Activated CD8-positive, alpha-beta T cell treated with anti-CD3 and anti-CD28 coated beads for 36 hours (primary cell): Measurements from ENCODE around the gene PDE5A. TPM values are rescaled to one million over a fixed set of nuclear protein-coding genes. Genes with fewer than 3 reads are reported as not detected.

ENCODE experiments used
- ATAC-seq: fragments of 200-7000 bp; cut with Tn5 transposase; one replicate; pipeline ENCODE4 v1.10.0; 2021; ENCODE audit warnings: mild to moderate bottlenecking, moderate library complexity
- CTCF ChIA-PET: fragments of 350-600 bp; sonication (Branson Sonifier 250); formaldehyde crosslinking; loops from one replicate; lab custom pipeline; 2021; ENCODE audit warnings: antibody characterized with exemption; lab: Charles Lee
- POLR2A ChIA-PET: fragments of 350-600 bp; sonication (Branson Sonifier 250); formaldehyde crosslinking; loops from one replicate; lab custom pipeline; 2021; ENCODE audit warnings: antibody characterized with exemption; lab: Charles Lee
- DNase-seq: peaks from one replicate; pipeline ENCODE4 v3.0.0-alpha.2; 2020
- H3K27ac Mint-ChIP-seq: one replicate; pipeline ENCODE4 v1.8.0; 2021; ENCODE audit warnings: mild to moderate bottlenecking, mixed read lengths
- H3K27me3 Mint-ChIP-seq: one replicate; pipeline ENCODE4 v1.8.0; 2021; ENCODE audit warnings: mixed read lengths
- H3K36me3 Mint-ChIP-seq: one replicate; pipeline ENCODE4 v1.8.0; 2021; ENCODE audit warnings: low read depth, mixed read lengths
- H3K4me1 Mint-ChIP-seq: one replicate; pipeline ENCODE4 v1.8.0; 2021; ENCODE audit warnings: low read depth, mixed read lengths
- H3K4me3 Mint-ChIP-seq: one replicate; pipeline ENCODE4 v1.8.0; 2021; ENCODE audit warnings: mild to moderate bottlenecking, moderate library complexity, mixed read lengths
- H3K9me3 Mint-ChIP-seq: one replicate; pipeline ENCODE4 v1.8.0; 2021; ENCODE audit warnings: mixed read lengths
- CTCF ChIP-seq: fragments of 200-600 bp; IDR thresholded peaks from one replicate; pipeline ENCODE4 v1.8.0; 2022; ENCODE audit warnings: antibody characterized with exemption, mild to moderate bottlenecking
- intact Hi-C: fragments of 100-400 bp; cut with micrococcal nuclease; formaldehyde crosslinking; loops from one replicate; pipeline ENCODE4 v1.10.0; 2022
- total RNA-seq, 2 experiments: library from RNA; stranded (reverse); gene quantifications; one replicate each; pipeline ENCODE4 v1.2.3, GENCODE V29; 2021

PDE5A gene
- total RNA-seq, 2 experiments from 2014 or later, result 0.22 to 0.32 TPM

DNA sequence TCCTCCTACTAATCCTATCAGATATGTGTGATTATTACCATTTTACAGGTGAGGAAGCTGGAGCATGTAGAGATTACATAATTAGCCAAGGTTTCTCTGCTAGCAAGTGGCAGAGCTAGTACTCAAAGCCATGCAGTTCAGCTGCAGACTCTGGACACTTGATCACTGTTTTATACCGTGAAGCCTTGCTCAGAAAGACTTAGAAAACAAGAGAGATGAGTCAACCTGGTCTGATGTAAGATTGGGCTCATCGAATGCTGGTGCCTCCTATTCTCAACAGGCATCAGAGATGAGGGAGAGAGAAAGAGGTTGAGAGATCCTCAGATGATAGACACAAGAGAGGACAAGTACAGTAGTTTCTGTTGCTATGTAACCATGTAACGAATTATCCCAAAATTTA lies 19.0 kb upstream of the PDE5A start:
- no peaks in the 10 kb centered on the region for H3K4me1 Mint-ChIP-seq
- intact Hi-C loops, result no loop called here
- no peak for TF ChIP-seq CTCF
- ATAC-seq, result no peak
- no peaks in the 10 kb centered on the region for H3K36me3 Mint-ChIP-seq
- ChIA-PET CTCF (interaction anchor here (1.4 kb wide), 1 partner anchor 21 kb away, joined by 3 read pairs; no protein-coding TSS in a partner anchor), POLR2A (no interaction called here)
- no peak overlapping the region for H3K27ac Mint-ChIP-seq
- H3K4me3 Mint-ChIP-seq, result no peak overlapping the region
- no peak for DNase-seq
- no peaks in the 10 kb centered on the region for H3K9me3 Mint-ChIP-seq
- H3K27me3 Mint-ChIP-seq, result peaks cover 12% of the 10 kb centered on the region

- DNase-seq (no peak), ATAC-seq (no peak)
- no peak overlapping the region for H3K4me3 Mint-ChIP-seq
- ChIA-PET CTCF (interaction anchor here (1.4 to 1.7 kb wide), 2 partner anchors 18 to 20 kb away, joined by 3 to 5 read pairs; partner anchors contain the start of gene PDE5A), POLR2A (no interaction called here)
- H3K9me3 Mint-ChIP-seq, result no peaks in the 10 kb centered on the region
- H3K27me3 Mint-ChIP-seq, result peaks cover 12% of the 10 kb centered on the region
- no peaks in the 10 kb centered on the region for H3K4me1 Mint-ChIP-seq
- intact Hi-C loops, result no loop called here
- H3K27ac Mint-ChIP-seq, result no peak overlapping the region
- no peak for TF ChIP-seq CTCF
- H3K36me3 Mint-ChIP-seq, result no peaks in the 10 kb centered on the region
Observed at GRCh38 chr4:119646347-119647071, 17.9 kb upstream of the PDE5A start.

DNA sequence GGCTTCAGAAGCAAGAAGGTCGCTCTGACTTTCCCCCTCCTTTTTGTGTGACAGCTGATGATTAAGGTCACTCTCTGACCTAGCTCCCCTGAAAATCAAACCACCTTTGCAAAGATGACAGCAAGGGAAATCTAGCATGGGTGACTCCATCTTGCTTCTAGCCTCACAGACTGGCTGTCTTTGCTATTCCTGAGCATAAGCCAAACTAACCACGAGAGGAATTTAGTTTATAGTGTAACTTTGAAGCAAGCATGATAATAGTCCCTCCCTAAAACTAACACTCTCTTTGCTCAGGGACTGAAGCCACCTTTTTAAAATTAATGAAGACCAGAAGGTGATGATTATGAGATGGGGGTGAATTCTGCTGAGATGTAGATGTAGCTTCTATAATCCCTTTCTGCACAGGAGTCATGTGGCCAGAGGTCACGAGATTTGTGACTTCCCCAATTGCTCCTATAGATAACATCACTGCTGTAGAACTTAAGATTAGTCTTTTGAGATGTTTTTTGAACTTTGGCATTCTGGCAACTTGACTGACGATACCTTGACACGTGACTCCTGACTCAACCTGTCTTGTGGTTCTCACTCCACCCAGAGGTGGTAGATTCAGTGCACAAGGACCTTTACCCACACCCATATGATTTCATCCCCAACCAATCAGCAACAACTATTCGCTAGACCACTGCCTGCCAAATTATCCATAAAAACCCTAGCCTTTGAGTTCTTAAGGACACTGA lies 14.9 kb upstream of the PDE5A start:
- ATAC-seq (peak; percentile 49), DNase-seq (peak; percentile 11)
- intact Hi-C loops, result no loop called here
- Mint-ChIP-seq H3K4me3 (no peak overlapping the region), H3K27ac (no peak overlapping the region), H3K27me3 (peaks cover 11% of the 10 kb centered on the region), H3K36me3 (no peaks in the 10 kb centered on the region), H3K9me3 (no peaks in the 10 kb centered on the region), H3K4me1 (no peaks in the 10 kb centered on the region)
- CTCF ChIA-PET, result interaction anchor here (0.6 to 4.4 kb wide), 2 partner anchors 15 to 940 kb away, joined by 3 to 34 read pairs; partner anchors contain the start of gene PDE5A
- TF ChIP-seq CTCF, result no peak
- POLR2A ChIA-PET, result no interaction called here

- TF ChIP-seq CTCF, result no peak
- H3K27me3 Mint-ChIP-seq, result peaks cover 6% of the 10 kb centered on the region
- no peak overlapping the region for H3K27ac Mint-ChIP-seq
- ATAC-seq (no peak), DNase-seq (no peak)
- CTCF ChIA-PET, result interaction anchor here (4.4 kb wide), 1 partner anchor 14 kb away, joined by 34 read pairs; the partner anchor contains the start of gene PDE5A
- H3K9me3 Mint-ChIP-seq, result no peaks in the 10 kb centered on the region
- no peaks in the 10 kb centered on the region for H3K4me1 Mint-ChIP-seq
- intact Hi-C loops, result no loop called here
- H3K4me3 Mint-ChIP-seq, result no peak overlapping the region
- H3K36me3 Mint-ChIP-seq, result no peaks in the 10 kb centered on the region
- POLR2A ChIA-PET, result interaction anchor here (1.3 kb wide), 1 partner anchor 13 kb away, joined by 5 read pairs; the partner anchor contains the start of gene PDE5A
Observed at GRCh38 chr4:119641765-119642164, 13.2 kb upstream of the PDE5A start.
